Ovary (tissue), 3 donors: ENCODE results near the gene SRL.

Source experiments
- CTCF ChIP-seq, 3 donors: fragments of 450-650 bp in 2 of 3; fragments of 200-600 bp in 1 of 3; IDR thresholded peaks; one replicate each; pipeline versions ENCODE4 v1.5.1 to v1.8.0; 2016 to 2022; ENCODE audit warnings: antibody characterized with exemption in 3 of 3, mild to moderate bottlenecking in 1 of 3
- EP300 ChIP-seq: sonication (generic); formaldehyde crosslinking; IDR thresholded peaks from one replicate; pipeline ENCODE4 v1.6.1; 2017; ENCODE audit warnings: antibody characterized with exemption
- POLR2A ChIP-seq: fragments of 450-650 bp; IDR thresholded peaks from one replicate; pipeline ENCODE4 v1.6.1; 2017; ENCODE audit warnings: antibody characterized with exemption, mild to moderate bottlenecking, moderate library complexity
- donor health status: DM: no; HTN: no; CAD: no.

DNA sequence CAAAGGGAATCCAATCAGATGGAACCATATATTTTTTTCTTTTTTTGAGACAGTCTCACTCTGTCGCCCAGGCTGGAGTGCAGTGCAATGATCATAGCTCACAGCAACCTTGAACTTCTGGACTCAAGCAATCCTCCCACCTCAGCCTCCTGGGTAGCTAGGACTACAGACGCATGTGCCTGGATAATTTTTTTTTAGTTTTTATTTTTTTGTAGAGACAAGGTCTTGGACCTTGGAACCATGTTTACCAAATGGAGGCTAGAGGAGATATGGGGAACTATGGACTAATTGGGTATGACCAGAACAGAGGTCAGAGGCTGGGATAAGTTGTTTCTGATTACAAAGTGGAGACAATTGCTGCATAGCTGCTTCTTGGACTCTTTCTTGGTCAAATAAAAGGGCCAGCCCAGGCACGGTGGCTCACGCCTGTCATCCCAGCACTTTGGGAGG, 84.5 kb downstream of the SRL start:
- TF ChIP-seq CTCF (IDR thresholded peaks at IDR 0.05) (no peak), POLR2A (no peak), EP300 (no peak)
